ENCODE measurements around the gene TBCE.
"Not testable (repeated sequence)": the region's sequence is repeated elsewhere in the genome, so short reads cannot be mapped to it uniquely, and the experiment has no call there.

TBCE gene

GRCh38 chr1:235357485-235358373, 9.5 kb upstream of the TBCE start:
- no peak for DNase-seq

- DNase-seq = no peak
Observed at GRCh38 chr1:235358899-235359298, 8.3 kb upstream of the TBCE start.

GRCh38 chr1:235364189-235364588, 3.0 kb upstream of the TBCE start:
- DNase-seq = not testable (repeated sequence)

GRCh38 chr1:235366286-235366685, 941 bp upstream of the TBCE start:
- DNase-seq = peak; percentile 29

- no peak for DNase-seq
Observed at GRCh38 chr1:235368428-235368827, 1.2 kb downstream of the TBCE start.

- no peak for DNase-seq
Observed at GRCh38 chr1:235369802-235370201, 2.6 kb downstream of the TBCE start.

GRCh38 chr1:235375919-235376605, 8.8 kb downstream of the TBCE start:
- DNase-seq = no peak

GRCh38 chr1:235378134-235378735, 11.0 kb downstream of the TBCE start:
- DNase-seq = not testable (repeated sequence)

GRCh38 chr1:235381955-235382739, 14.9 kb downstream of the TBCE start:
- not testable (repeated sequence) for DNase-seq

GRCh38 chr1:235385633-235386032, 18.4 kb downstream of the TBCE start:
- not testable (repeated sequence) for DNase-seq

GRCh38 chr1:235391874-235392273, 24.6 kb downstream of the TBCE start:
- DNase-seq = no peak

GRCh38 chr1:235397733-235398132, 30.5 kb downstream of the TBCE start:
- no peak for DNase-seq

GRCh38 chr1:235399661-235400060, 32.4 kb downstream of the TBCE start:
- DNase-seq = no peak

- DNase-seq = no peak
Observed at GRCh38 chr1:235401251-235401650, 34.0 kb downstream of the TBCE start.

GRCh38 chr1:235402457-235403200, 35.4 kb downstream of the TBCE start:
- no peak for DNase-seq

- no peak for DNase-seq
Observed at GRCh38 chr1:235403593-235403992, 36.4 kb downstream of the TBCE start.

GRCh38 chr1:235404190-235404589, 37.0 kb downstream of the TBCE start:
- no peak for DNase-seq

GRCh38 chr1:235407419-235407818, 40.2 kb downstream of the TBCE start:
- no peak for DNase-seq

- DNase-seq = no peak
Observed at GRCh38 chr1:235408503-235408960, 41.3 kb downstream of the TBCE start.

GRCh38 chr1:235409042-235409820, 42.0 kb downstream of the TBCE start:
- DNase-seq = no peak

GRCh38 chr1:235410467-235410866, 43.2 kb downstream of the TBCE start:
- no peak for DNase-seq

All from activated naive CD4-positive, alpha-beta T cell treated with anti-CD3 and anti-CD28 coated beads, Interleukin-2, amount 50 U/mL, for 16 hours (primary cell).